ENCODE measurements around the gene ASB2. TPM values are rescaled to one million over a fixed set of nuclear protein-coding genes. Genes with fewer than 3 reads are reported as not detected.

Gene ASB2
- total RNA-seq, 1 experiment from 2014 or later: not detected

DNA sequence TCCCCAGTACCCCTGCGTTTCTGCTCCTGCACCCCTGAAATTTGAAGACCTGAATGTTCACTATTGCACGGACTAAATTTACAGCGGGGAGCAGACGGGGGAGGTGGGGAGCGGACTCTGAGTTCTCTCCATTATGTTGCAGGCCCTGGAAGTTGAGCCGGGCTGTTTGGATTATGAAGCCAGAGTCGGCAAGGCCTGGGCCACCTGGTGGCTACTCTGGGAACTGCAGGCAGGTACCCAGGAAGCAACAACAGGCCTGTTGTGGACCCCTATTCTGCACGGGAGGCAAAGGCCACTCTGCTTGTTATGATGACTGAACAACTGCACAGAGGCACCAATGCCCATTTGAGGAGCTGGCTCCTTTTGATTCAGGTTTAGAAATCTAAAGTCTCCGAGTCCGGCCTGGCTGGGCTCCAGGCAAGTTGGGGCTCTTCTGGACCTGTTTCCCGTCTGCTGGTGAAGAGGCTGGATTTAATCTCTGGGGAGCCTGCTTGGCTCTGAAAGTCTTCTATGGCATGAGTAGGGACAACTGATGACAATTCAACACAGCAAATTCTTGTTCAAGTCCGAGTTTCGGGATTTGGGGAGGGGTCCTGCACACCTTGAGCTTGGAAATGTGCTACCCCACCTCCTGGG is 83.3 kb downstream of the ASB2 start:
- no peaks in the 10 kb centered on the region for H3K9me2 ChIP-seq (ENCODE audit: insufficient read depth)
- ChIA-PET RAD21 (ENCODE audit: low non-redundant PET in 1 of 2, low total read pairs in 2 of 2, uncharacterized antibody in 2 of 2, unreplicated experiment in 2 of 2) (no interaction called here), CTCF (no interaction called here), POLR2A (no interaction called here)
- no peak overlapping the region for H2AFZ ChIP-seq (ENCODE audit: low read depth, low read length, poor library complexity, severe bottlenecking)
- no peaks in the 10 kb centered on the region for H3K9me3 ChIP-seq (ENCODE audit: control insufficient read depth in 1 of 2, insufficient read depth in 1 of 2, low read depth in 1 of 2, low read length in 2 of 2)
- peaks cover 2 to 6% of the 10 kb centered on the region in 2 experiments; a peak in 2 of 4 replicates for H3K4me1 ChIP-seq (ENCODE audit: control insufficient read depth in 1 of 2, insufficient read depth in 2 of 2, low read length in 2 of 2)
- H3K4me2 ChIP-seq (ENCODE audit: low read length): no peak overlapping the region
- H3K79me2 ChIP-seq (ENCODE audit: insufficient read depth, low read length): no peaks in the 10 kb centered on the region
- no peak overlapping the region for H3K9ac ChIP-seq (ENCODE audit: low read length)
- no peak overlapping the region for H3K27ac ChIP-seq (ENCODE audit: low read depth, low read length)
- ATAC-seq (peak; percentile 86), DNase-seq (ENCODE audit: low read depth, low spot score) (peak; percentile 35)
- intact Hi-C loops (cut with micrococcal nuclease): loop anchor here (1.0 kb wide), 2 partner anchors 238 to 244 kb away; no protein-coding TSS in a partner anchor
- TF ChIP-seq ZFX (IDR thresholded peaks at IDR 0.05) (peak; percentile 13; the same call in 1 of the 2 replicates), POLR2A (IDR thresholded peaks at IDR 0.05; ENCODE audit: borderline replicate concordance, extremely low read depth, insufficient read depth, insufficient read length) (no peak), ZNF274 (IDR thresholded peaks at IDR 0.05; ENCODE audit: low read depth, low read length) (no peak), POLR2AphosphoS5 (IDR thresholded peaks at IDR 0.05; ENCODE audit: low read depth, low read length) (no peak), RAD21 (IDR thresholded peaks at IDR 0.05; ENCODE audit: low read depth) (peak; percentile 72), TCF7L2 (IDR thresholded peaks at IDR 0.05; ENCODE audit: borderline replicate concordance, extremely low read depth, insufficient read depth, insufficient read length) (no peak), SIN3A (IDR thresholded peaks at IDR 0.05; ENCODE audit: low read depth) (no peak), SRF (IDR thresholded peaks at IDR 0.05; ENCODE audit: low read depth) (no peak), FOSL1 (IDR thresholded peaks at IDR 0.05; ENCODE audit: low read depth) (no peak), EZH2phosphoT487 (IDR thresholded peaks at IDR 0.05; ENCODE audit: borderline replicate concordance) (no peak), CEBPB (IDR thresholded peaks at IDR 0.05; ENCODE audit: low read depth) (no peak), JUND (IDR thresholded peaks at IDR 0.05) (no peak), CBX3 (IDR thresholded peaks at IDR 0.05; ENCODE audit: low read depth) (no peak)
- TF ChIP-seq, protein P1, sequence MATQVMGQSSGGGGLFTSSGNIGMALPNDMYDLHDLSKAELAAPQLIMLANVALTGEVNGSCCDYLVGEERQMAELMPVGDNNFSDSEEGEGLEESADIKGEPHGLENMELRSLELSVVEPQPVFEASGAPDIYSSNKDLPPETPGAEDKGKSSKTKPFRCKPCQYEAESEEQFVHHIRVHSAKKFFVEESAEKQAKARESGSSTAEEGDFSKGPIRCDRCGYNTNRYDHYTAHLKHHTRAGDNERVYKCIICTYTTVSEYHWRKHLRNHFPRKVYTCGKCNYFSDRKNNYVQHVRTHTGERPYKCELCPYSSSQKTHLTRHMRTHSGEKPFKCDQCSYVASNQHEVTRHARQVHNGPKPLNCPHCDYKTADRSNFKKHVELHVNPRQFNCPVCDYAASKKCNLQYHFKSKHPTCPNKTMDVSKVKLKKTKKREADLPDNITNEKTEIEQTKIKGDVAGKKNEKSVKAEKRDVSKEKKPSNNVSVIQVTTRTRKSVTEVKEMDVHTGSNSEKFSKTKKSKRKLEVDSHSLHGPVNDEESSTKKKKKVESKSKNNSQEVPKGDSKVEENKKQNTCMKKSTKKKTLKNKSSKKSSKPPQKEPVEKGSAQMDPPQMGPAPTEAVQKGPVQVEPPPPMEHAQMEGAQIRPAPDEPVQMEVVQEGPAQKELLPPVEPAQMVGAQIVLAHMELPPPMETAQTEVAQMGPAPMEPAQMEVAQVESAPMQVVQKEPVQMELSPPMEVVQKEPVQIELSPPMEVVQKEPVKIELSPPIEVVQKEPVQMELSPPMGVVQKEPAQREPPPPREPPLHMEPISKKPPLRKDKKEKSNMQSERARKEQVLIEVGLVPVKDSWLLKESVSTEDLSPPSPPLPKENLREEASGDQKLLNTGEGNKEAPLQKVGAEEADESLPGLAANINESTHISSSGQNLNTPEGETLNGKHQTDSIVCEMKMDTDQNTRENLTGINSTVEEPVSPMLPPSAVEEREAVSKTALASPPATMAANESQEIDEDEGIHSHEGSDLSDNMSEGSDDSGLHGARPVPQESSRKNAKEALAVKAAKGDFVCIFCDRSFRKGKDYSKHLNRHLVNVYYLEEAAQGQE (IDR thresholded peaks at IDR 0.05; ENCODE audit: low read depth): no peak
- TF ChIP-seq, protein P2, sequence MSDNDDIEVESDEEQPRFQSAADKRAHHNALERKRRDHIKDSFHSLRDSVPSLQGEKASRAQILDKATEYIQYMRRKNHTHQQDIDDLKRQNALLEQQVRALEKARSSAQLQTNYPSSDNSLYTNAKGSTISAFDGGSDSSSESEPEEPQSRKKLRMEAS (IDR thresholded peaks at IDR 0.05): no peak
- TF ChIP-seq, protein P3, sequence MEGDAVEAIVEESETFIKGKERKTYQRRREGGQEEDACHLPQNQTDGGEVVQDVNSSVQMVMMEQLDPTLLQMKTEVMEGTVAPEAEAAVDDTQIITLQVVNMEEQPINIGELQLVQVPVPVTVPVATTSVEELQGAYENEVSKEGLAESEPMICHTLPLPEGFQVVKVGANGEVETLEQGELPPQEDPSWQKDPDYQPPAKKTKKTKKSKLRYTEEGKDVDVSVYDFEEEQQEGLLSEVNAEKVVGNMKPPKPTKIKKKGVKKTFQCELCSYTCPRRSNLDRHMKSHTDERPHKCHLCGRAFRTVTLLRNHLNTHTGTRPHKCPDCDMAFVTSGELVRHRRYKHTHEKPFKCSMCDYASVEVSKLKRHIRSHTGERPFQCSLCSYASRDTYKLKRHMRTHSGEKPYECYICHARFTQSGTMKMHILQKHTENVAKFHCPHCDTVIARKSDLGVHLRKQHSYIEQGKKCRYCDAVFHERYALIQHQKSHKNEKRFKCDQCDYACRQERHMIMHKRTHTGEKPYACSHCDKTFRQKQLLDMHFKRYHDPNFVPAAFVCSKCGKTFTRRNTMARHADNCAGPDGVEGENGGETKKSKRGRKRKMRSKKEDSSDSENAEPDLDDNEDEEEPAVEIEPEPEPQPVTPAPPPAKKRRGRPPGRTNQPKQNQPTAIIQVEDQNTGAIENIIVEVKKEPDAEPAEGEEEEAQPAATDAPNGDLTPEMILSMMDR (IDR thresholded peaks at IDR 0.05 in 2 of 3, conservative IDR thresholded peaks at IDR 0.05 in 1 of 3; ENCODE audit: borderline replicate concordance in 1 of 3, insufficient read depth in 1 of 3, low read depth in 2 of 3, low read length in 2 of 3): peak; percentile 66 to 100 (median 95); a peak in 5 of 6 replicates
- TF ChIP-seq, protein P4, sequence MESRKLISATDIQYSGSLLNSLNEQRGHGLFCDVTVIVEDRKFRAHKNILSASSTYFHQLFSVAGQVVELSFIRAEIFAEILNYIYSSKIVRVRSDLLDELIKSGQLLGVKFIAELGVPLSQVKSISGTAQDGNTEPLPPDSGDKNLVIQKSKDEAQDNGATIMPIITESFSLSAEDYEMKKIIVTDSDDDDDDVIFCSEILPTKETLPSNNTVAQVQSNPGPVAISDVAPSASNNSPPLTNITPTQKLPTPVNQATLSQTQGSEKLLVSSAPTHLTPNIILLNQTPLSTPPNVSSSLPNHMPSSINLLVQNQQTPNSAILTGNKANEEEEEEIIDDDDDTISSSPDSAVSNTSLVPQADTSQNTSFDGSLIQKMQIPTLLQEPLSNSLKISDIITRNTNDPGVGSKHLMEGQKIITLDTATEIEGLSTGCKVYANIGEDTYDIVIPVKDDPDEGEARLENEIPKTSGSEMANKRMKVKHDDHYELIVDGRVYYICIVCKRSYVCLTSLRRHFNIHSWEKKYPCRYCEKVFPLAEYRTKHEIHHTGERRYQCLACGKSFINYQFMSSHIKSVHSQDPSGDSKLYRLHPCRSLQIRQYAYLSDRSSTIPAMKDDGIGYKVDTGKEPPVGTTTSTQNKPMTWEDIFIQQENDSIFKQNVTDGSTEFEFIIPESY (IDR thresholded peaks at IDR 0.05; ENCODE audit: extremely low read depth, insufficient replicate concordance, low read length): no peak
- H3K27me3 ChIP-seq (ENCODE audit: insufficient read depth, low read length): no peaks in the 10 kb centered on the region
- H4K20me1 ChIP-seq (ENCODE audit: insufficient read depth): no peaks in the 10 kb centered on the region
- no peaks in the 10 kb centered on the region for H3K36me3 ChIP-seq (ENCODE audit: control insufficient read depth in 1 of 2, insufficient read depth in 2 of 2, low read length in 2 of 2)
- H3K4me3 ChIP-seq (replicated peaks in 1 of 2; ENCODE audit: low read depth in 1 of 2, low read length in 2 of 2): no peak overlapping the region
- no TSS peak for BruUV-seq (replicated peaks)

Data from HCT116 (cell line).